HG03520 (cell line): ENCODE data around the gene CAPN9.

Experiments
- ATAC-seq: cut with Tn5 transposase; IDR thresholded peaks from one replicate; pipeline ENCODE4 v1.9.1; 2021; ENCODE audit warnings: mild to moderate bottlenecking, moderate library complexity; ENCODE audit not compliant: unreplicated experiment

The CAPN9 gene

GRCh38 chr1:230745071-230745470 is 2.1 kb upstream of the CAPN9 start:
- ATAC-seq: no peak

GRCh38 chr1:230746617-230747016 is 571 bp upstream of the CAPN9 start:
- ATAC-seq: no peak

- no peak for ATAC-seq
Measured at GRCh38 chr1:230747890-230748800, 957 bp downstream of the CAPN9 start.

- no peak for ATAC-seq
Measured at GRCh38 chr1:230749150-230749549, 2.0 kb downstream of the CAPN9 start.

GRCh38 chr1:230749635-230750034 is 2.4 kb downstream of the CAPN9 start:
- ATAC-seq: no peak

GRCh38 chr1:230750576-230750975 is 3.4 kb downstream of the CAPN9 start:
- no peak for ATAC-seq

GRCh38 chr1:230750986-230751625 is 3.9 kb downstream of the CAPN9 start:
- ATAC-seq: no peak

- no peak for ATAC-seq
Measured at GRCh38 chr1:230752407-230752806, 5.2 kb downstream of the CAPN9 start.

GRCh38 chr1:230753191-230753585 is 6.0 kb downstream of the CAPN9 start:
- no peak for ATAC-seq

GRCh38 chr1:230753586-230754251 is 6.5 kb downstream of the CAPN9 start:
- ATAC-seq: no peak

- ATAC-seq: no peak
Measured at GRCh38 chr1:230754796-230755195, 7.6 kb downstream of the CAPN9 start.

GRCh38 chr1:230757856-230758708 is 10.9 kb downstream of the CAPN9 start:
- ATAC-seq: no peak

- no peak for ATAC-seq
Measured at GRCh38 chr1:230758709-230759368, 11.7 kb downstream of the CAPN9 start.

- no peak for ATAC-seq
Measured at GRCh38 chr1:230759369-230760065, 12.3 kb downstream of the CAPN9 start.

- ATAC-seq: no peak
Measured at GRCh38 chr1:230760360-230760827, 13.2 kb downstream of the CAPN9 start.

- no peak for ATAC-seq
Measured at GRCh38 chr1:230761443-230762167, 14.4 kb downstream of the CAPN9 start.

- ATAC-seq: no peak
Measured at GRCh38 chr1:230763927-230764591, 16.9 kb downstream of the CAPN9 start.

- ATAC-seq: no peak
Measured at GRCh38 chr1:230766318-230766717, 19.1 kb downstream of the CAPN9 start.
